PC-9 (cell line): ENCODE results near the gene SNRNP35. TPM values are rescaled to one million over a fixed set of nuclear protein-coding genes. Genes with fewer than 3 reads are reported as not detected.
"Not testable (repeated sequence)": the region's sequence is repeated elsewhere in the genome, so short reads cannot be mapped to it uniquely, and the experiment has no call there.

Source experiments
- BruUV-seq: library from RNA; stranded (reverse); fragments of 400-500 nt; replicated peaks from 2 replicates; lab custom pipeline; 2021; lab: Mats Ljungman, UMichigan
- CTCF ChIA-PET: fragments of 300-600 bp; sonication (Branson Sonifier 250); formaldehyde crosslinking; loops from one replicate; lab custom pipeline; 2022; ENCODE audit warnings: antibody characterized with exemption; lab: Charles Lee
- POLR2A ChIA-PET: fragments of 300-600 bp; sonication (Branson Sonifier 250); formaldehyde crosslinking; loops from one replicate; lab custom pipeline; 2022; ENCODE audit warnings: antibody characterized with exemption; ENCODE audit not compliant: unreplicated experiment; lab: Charles Lee
- DNase-seq, 2 experiments: peaks; one replicate each; pipeline versions ENCODE4 v3.0.0 to v3.0.0-alpha.2; 2015 to 2022; ENCODE audit warnings: mixed read lengths in 1 of 2
- H2AFZ ChIP-seq: fragments of 200-600 bp; sonication (generic); 2 replicates; pipeline ENCODE4 v1.8.1; 2017; ENCODE audit warnings: antibody characterized with exemption
- H3F3A ChIP-seq: fragments of 200-600 bp; sonication (generic); 2 replicates; pipeline ENCODE4 v1.8.1; 2017; ENCODE audit warnings: antibody characterized with exemption, mild to moderate bottlenecking, low read depth; ENCODE audit not compliant: insufficient read depth
- H3K27ac ChIP-seq: fragments of 200-600 bp; sonication (generic); 2 replicates; pipeline ENCODE4 v1.6.1; 2016; ENCODE audit warnings: mixed run types
- H3K27me3 ChIP-seq: fragments of 200-600 bp; sonication (generic); 2 replicates; pipeline ENCODE4 v1.6.1; 2016; ENCODE audit warnings: low read depth, mixed run types; ENCODE audit not compliant: insufficient read depth
- H3K36me3 ChIP-seq: fragments of 200-600 bp; sonication (generic); 2 replicates; pipeline ENCODE4 v1.6.1; 2016; ENCODE audit warnings: low read depth, mixed run types
- H3K4me1 ChIP-seq: fragments of 200-600 bp; sonication (generic); replicated peaks from 2 replicates; pipeline ENCODE4 v1.6.1; 2016; ENCODE audit warnings: mixed run types; ENCODE audit not compliant: insufficient read depth
- H3K4me2 ChIP-seq: fragments of 200-600 bp; sonication (generic); 2 replicates; pipeline ENCODE4 v1.6.1; 2017; ENCODE audit warnings: mixed run types
- H3K4me3 ChIP-seq: fragments of 200-600 bp; sonication (generic); 2 replicates; pipeline ENCODE4 v1.6.1; 2016; ENCODE audit warnings: mixed run types
- H3K79me2 ChIP-seq: fragments of 200-600 bp; sonication (generic); 2 replicates; pipeline ENCODE4 v1.6.1; 2017; ENCODE audit warnings: low read depth, mixed run types
- H3K9me2 ChIP-seq: fragments of 200-600 bp; sonication (generic); 2 replicates; pipeline ENCODE4 v1.8.1; 2017; ENCODE audit warnings: mild to moderate bottlenecking; ENCODE audit not compliant: insufficient read depth
- H3K9me3 ChIP-seq: fragments of 200-600 bp; sonication (generic); 2 replicates; pipeline ENCODE4 v1.8.1; 2016; ENCODE audit warnings: low read depth; ENCODE audit not compliant: insufficient read depth
- H4K20me1 ChIP-seq: fragments of 200-600 bp; sonication (generic); 2 replicates; pipeline ENCODE4 v1.8.1; 2017; ENCODE audit not compliant: insufficient read depth
- CTCF ChIP-seq: fragments of 200-600 bp; sonication (generic); conservative IDR thresholded peaks from 2 replicates; pipeline ENCODE4 v1.6.1; 2017; ENCODE audit warnings: mixed run types, antibody characterized with exemption, mild to moderate bottlenecking, moderate library complexity
- EZH2 ChIP-seq: fragments of 200-600 bp; sonication (generic); IDR thresholded peaks from 2 replicates; pipeline ENCODE4 v1.8.0; 2017; ENCODE audit warnings: antibody characterized with exemption, low read depth
- intact Hi-C: fragments of 100-400 bp; cut with micrococcal nuclease; formaldehyde crosslinking; loops from one replicate; pipeline ENCODE4 v1.10.0; 2022; ENCODE audit not compliant: unreplicated experiment
- total RNA-seq: library from RNA; stranded (reverse); gene quantifications from 2 replicates; pipeline ENCODE4 v1.2.3, GENCODE V29; 2021

SNRNP35 gene
- total RNA-seq, 1 experiment from 2014 or later: 24.3 TPM

GRCh38 chr12:123491056-123491455 is 33.1 kb downstream of the SNRNP35 start:
- TF ChIP-seq EZH2 (no peak), CTCF (no peak)
- BruUV-seq: no TSS peak
- Histone ChIP-seq H3F3A (no peaks in the 10 kb centered on the region), H3K36me3 (no peaks in the 10 kb centered on the region), H3K27ac (no peak overlapping the region), H3K4me2 (no peak overlapping the region), H3K9me3 (no peaks in the 10 kb centered on the region), H4K20me1 (no peaks in the 10 kb centered on the region), H3K79me2 (no peaks in the 10 kb centered on the region), H2AFZ (no peak overlapping the region), H3K4me3 (no peak overlapping the region), H3K4me1 (no peaks in the 10 kb centered on the region), H3K9me2 (no peaks in the 10 kb centered on the region), H3K27me3 (no peaks in the 10 kb centered on the region)
- CTCF ChIA-PET: no interaction called here
- no peak for DNase-seq
- intact Hi-C loops: no loop called here
- POLR2A ChIA-PET: no interaction called here

DNA sequence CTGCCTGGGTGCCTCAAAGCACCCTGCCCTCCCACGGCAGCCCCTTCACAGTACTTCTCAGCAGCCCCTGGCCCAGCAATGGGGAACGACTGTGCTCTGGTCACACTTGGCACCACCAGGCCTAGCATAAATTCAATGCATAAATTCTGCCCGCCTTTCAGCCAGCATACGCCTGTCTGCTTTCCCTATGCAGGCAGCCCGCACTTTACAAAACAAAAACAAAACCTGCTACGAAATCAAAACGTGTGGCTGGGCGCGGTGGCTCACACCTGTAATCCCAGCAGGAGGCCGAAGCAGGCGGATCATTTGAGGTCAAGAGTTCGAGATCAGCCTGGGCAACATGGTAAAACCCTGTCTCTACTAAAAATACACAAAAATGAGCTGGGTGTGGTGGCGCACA is 33.5 kb downstream of the SNRNP35 start:
- H3K27ac ChIP-seq: no peak overlapping the region
- H3K9me2 ChIP-seq: no peaks in the 10 kb centered on the region
- H3K36me3 ChIP-seq: no peaks in the 10 kb centered on the region
- TF ChIP-seq CTCF: no peak
- no peak for TF ChIP-seq EZH2
- ChIA-PET POLR2A (no interaction called here), CTCF (no interaction called here)
- H3K4me1 ChIP-seq: no peaks in the 10 kb centered on the region
- BruUV-seq: no TSS peak
- no peaks in the 10 kb centered on the region for H4K20me1 ChIP-seq
- H3K4me3 ChIP-seq: no peak overlapping the region
- intact Hi-C loops: no loop called here
- no peaks in the 10 kb centered on the region for H3F3A ChIP-seq
- no peak overlapping the region for H3K4me2 ChIP-seq
- H3K79me2 ChIP-seq: no peaks in the 10 kb centered on the region
- DNase-seq: no peak
- no peak overlapping the region for H2AFZ ChIP-seq
- no peaks in the 10 kb centered on the region for H3K27me3 ChIP-seq
- no peaks in the 10 kb centered on the region for H3K9me3 ChIP-seq

DNA sequence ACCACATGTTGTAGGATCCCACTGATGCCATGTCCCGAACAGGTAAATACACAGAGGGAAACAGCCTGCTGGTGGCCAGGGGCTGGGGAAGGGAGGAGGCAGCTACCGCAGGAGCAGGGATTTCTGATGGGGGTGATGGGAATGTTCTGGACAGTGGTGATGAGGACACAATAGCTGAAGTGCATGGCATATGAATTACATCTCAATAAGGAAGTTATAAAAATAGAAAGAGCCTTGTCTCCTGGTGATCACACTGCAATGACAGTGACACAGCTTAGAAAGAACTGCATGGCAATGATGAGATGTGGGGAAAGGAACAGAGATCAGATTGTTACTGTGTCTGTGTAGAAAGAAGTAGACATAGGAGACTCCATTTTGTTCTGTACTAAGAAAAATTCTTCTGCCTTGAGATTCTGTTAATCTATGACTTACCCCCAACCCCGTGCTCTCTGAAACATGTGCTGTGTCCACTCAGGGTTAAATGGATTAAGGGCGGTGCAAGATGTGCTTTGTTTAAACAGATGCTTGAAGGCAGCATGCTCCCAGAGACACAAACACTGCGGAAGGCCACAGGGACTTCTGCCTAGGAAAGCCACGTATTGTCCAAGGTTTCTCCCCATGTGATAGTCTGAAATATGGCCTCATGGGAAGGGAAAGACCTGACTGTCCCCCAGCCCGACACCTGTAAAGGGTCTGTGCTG is 34.5 kb downstream of the SNRNP35 start:
- H3K27me3 ChIP-seq, H3K4me1 ChIP-seq, H4K20me1 ChIP-seq, H3K4me3 ChIP-seq, H3K36me3 ChIP-seq, POLR2A ChIA-PET, H3K27ac ChIP-seq, intact Hi-C loops, BruUV-seq, H2AFZ ChIP-seq, H3F3A ChIP-seq, H3K9me2 ChIP-seq, H3K79me2 ChIP-seq, H3K4me2 ChIP-seq, DNase-seq, H3K9me3 ChIP-seq, CTCF ChIA-PET: not testable (repeated sequence)
